ENCODE data around the gene PRSS21. TPM values are rescaled to one million over a fixed set of nuclear protein-coding genes. Genes with fewer than 3 reads are reported as not detected.

The PRSS21 gene
- total RNA-seq, 1 donor: 0.43 TPM

GRCh38 chr16:2825049-2825742 is 8.2 kb downstream of the PRSS21 start:
- no peak for TF ChIP-seq CTCF (IDR thresholded peaks at IDR 0.05; ENCODE audit: insufficient read depth, low read depth, low read length)

GRCh38 chr16:2825906-2826305 is 8.9 kb downstream of the PRSS21 start:
- TF ChIP-seq CTCF (IDR thresholded peaks at IDR 0.05; ENCODE audit: insufficient read depth, low read depth, low read length): no peak
- DNase-seq (ENCODE audit: low read depth): no peak
- no peak overlapping the region for H3K4me3 ChIP-seq (ENCODE audit: low read depth, low read length)

More at GRCh38 chr16:2825049-2825742, 8.2 kb downstream of the PRSS21 start:
- DNase-seq (ENCODE audit: low read depth): no peak
- no peak overlapping the region for H3K4me3 ChIP-seq (ENCODE audit: low read depth, low read length)

GRCh38 chr16:2826591-2827373 is 9.7 kb downstream of the PRSS21 start:
- H3K4me3 ChIP-seq (ENCODE audit: low read depth, low read length): no peak overlapping the region
- TF ChIP-seq CTCF (IDR thresholded peaks at IDR 0.05; ENCODE audit: insufficient read depth, low read depth, low read length): no peak
- DNase-seq (ENCODE audit: low read depth): no peak

- no peak overlapping the region for H3K4me3 ChIP-seq (ENCODE audit: low read depth, low read length)
- DNase-seq (ENCODE audit: low read depth): no peak
- TF ChIP-seq CTCF (IDR thresholded peaks at IDR 0.05; ENCODE audit: insufficient read depth, low read depth, low read length): no peak
These were observed 10.3 kb downstream of the PRSS21 start for GRCh38 chr16:2827374-2827791.

GRCh38 chr16:2827831-2828520 is 10.9 kb downstream of the PRSS21 start:
- H3K4me3 ChIP-seq (ENCODE audit: low read depth, low read length): no peak overlapping the region
- DNase-seq (ENCODE audit: low read depth): no peak
- TF ChIP-seq CTCF (IDR thresholded peaks at IDR 0.05; ENCODE audit: insufficient read depth, low read depth, low read length): no peak

GRCh38 chr16:2828521-2828840 is 11.4 kb downstream of the PRSS21 start:
- DNase-seq (ENCODE audit: low read depth): no peak
- H3K4me3 ChIP-seq (ENCODE audit: low read depth, low read length): no peak overlapping the region
- no peak for TF ChIP-seq CTCF (IDR thresholded peaks at IDR 0.05; ENCODE audit: insufficient read depth, low read depth, low read length)
